Liver (tissue), 9 donors: ENCODE results near the gene GATD1. TPM values are rescaled to one million over a fixed set of nuclear protein-coding genes. Genes with fewer than 3 reads are reported as not detected.

Experiments used
- DNase-seq: peaks from one replicate; pipeline ENCODE4 v3.0.0-alpha.2; 2017; ENCODE audit warnings: low spot score
- H3K27ac ChIP-seq, 2 donors: one replicate each; pipeline ENCODE4 v1.7.0; 2013; ENCODE audit warnings: inconsistent platforms in 2 of 2, low read length in 2 of 2, control low read depth in 1 of 2, low read depth in 1 of 2, mild to moderate bottlenecking in 1 of 2
- H3K27me3 ChIP-seq, 4 donors: one replicate each; pipeline versions ENCODE4 v1.6.1 to v1.7.0; 2013; ENCODE audit warnings: low read length in 3 of 4, inconsistent platforms in 1 of 4, mild to moderate bottlenecking in 1 of 4, moderate library complexity in 1 of 4; ENCODE audit not compliant: control insufficient read depth in 4 of 4, insufficient read depth in 4 of 4
- H3K36me3 ChIP-seq, 4 donors: one replicate each; pipeline versions ENCODE4 v1.6.1 to v1.7.0; 2013; ENCODE audit warnings: low read length in 3 of 4, mild to moderate bottlenecking in 3 of 4, low read depth in 1 of 4, moderate library complexity in 1 of 4; ENCODE audit not compliant: control insufficient read depth in 4 of 4, insufficient read depth in 3 of 4
- H3K4me1 ChIP-seq, 4 donors: one replicate each; pipeline versions ENCODE4 v1.6.1 to v1.7.0; 2013; ENCODE audit warnings: low read length in 3 of 4, mild to moderate bottlenecking in 3 of 4, moderate library complexity in 1 of 4; ENCODE audit not compliant: control insufficient read depth in 4 of 4, insufficient read depth in 4 of 4
- H3K4me3 ChIP-seq, 3 donors: one replicate each; pipeline versions ENCODE4 v1.6.1 to v1.7.0; 2013; ENCODE audit warnings: low read length in 3 of 3, control low read depth in 1 of 3, low read depth in 1 of 3, mild to moderate bottlenecking in 1 of 3
- H3K9ac ChIP-seq, 2 donors: one replicate each; pipeline ENCODE4 v1.7.0; 2013; ENCODE audit warnings: low read length in 2 of 2, mild to moderate bottlenecking in 2 of 2, moderate library complexity in 2 of 2, control low read depth in 1 of 2, low read depth in 1 of 2
- H3K9me3 ChIP-seq, 4 donors: one replicate each; pipeline versions ENCODE4 v1.6.1 to v1.7.0; 2013; ENCODE audit warnings: low read length in 3 of 4; ENCODE audit not compliant: control insufficient read depth in 4 of 4
- ATF3 ChIP-seq: IDR thresholded peaks from 2 replicates; pipeline ENCODE4 v1.6.1; 2016; ENCODE audit warnings: antibody characterized with exemption
- CTCF ChIP-seq: fragments of 150-350 bp; IDR thresholded peaks from 2 replicates; pipeline ENCODE4 v1.5.1; 2017; ENCODE audit warnings: improper control_type of control experiment, low read depth, low read length; ENCODE audit not compliant: missing input control
- EGR1 ChIP-seq, 2 donors: IDR thresholded peaks; 2 replicates each; pipeline ENCODE4 v1.6.1; 2016 to 2018; ENCODE audit warnings: antibody characterized with exemption in 2 of 2, low read depth in 2 of 2
- FOXA1 ChIP-seq: IDR thresholded peaks from 2 replicates; pipeline ENCODE4 v1.6.1; 2016; ENCODE audit warnings: antibody characterized with exemption
- FOXA2 ChIP-seq: IDR thresholded peaks from 2 replicates; pipeline ENCODE4 v1.6.1; 2016; ENCODE audit warnings: antibody characterized with exemption
- GABPA ChIP-seq, 2 donors: IDR thresholded peaks in 1 of 2; conservative IDR thresholded peaks in 1 of 2; 2 replicates each; pipeline ENCODE4 v1.6.1; 2016; ENCODE audit warnings: antibody characterized with exemption in 2 of 2, mild to moderate bottlenecking in 1 of 2, moderate library complexity in 1 of 2
- HNF4G ChIP-seq: IDR thresholded peaks from 2 replicates; pipeline ENCODE4 v1.6.1; 2016; ENCODE audit warnings: antibody characterized with exemption
- JUND ChIP-seq, 2 donors: IDR thresholded peaks; 2 replicates each; pipeline ENCODE4 v1.6.1; 2016; ENCODE audit warnings: antibody characterized with exemption in 2 of 2
- MAX ChIP-seq: IDR thresholded peaks from 2 replicates; pipeline ENCODE4 v1.6.1; 2016; ENCODE audit warnings: antibody characterized with exemption
- NR2F2 ChIP-seq: IDR thresholded peaks from 2 replicates; pipeline ENCODE4 v1.6.1; 2016; ENCODE audit warnings: antibody characterized with exemption
- RAD21 ChIP-seq, 2 donors: IDR thresholded peaks; 2 replicates each; pipeline ENCODE4 v1.6.1; 2016; ENCODE audit warnings: antibody characterized with exemption in 2 of 2, mild to moderate bottlenecking in 2 of 2
- REST ChIP-seq: IDR thresholded peaks from 2 replicates; pipeline ENCODE4 v1.6.1; 2016; ENCODE audit warnings: antibody characterized with exemption, mild to moderate bottlenecking
- RXRA ChIP-seq, 2 donors: IDR thresholded peaks; 2 replicates each; pipeline ENCODE4 v1.6.1; 2017 to 2018; ENCODE audit warnings: antibody characterized with exemption in 2 of 2, mild to moderate bottlenecking in 1 of 2
- SP1 ChIP-seq: IDR thresholded peaks from 2 replicates; pipeline ENCODE4 v1.6.1; 2018; ENCODE audit warnings: antibody characterized with exemption, mild to moderate bottlenecking
- TAF1 ChIP-seq: conservative IDR thresholded peaks from 2 replicates; pipeline ENCODE4 v1.6.1; 2016; ENCODE audit warnings: antibody characterized with exemption, mild to moderate bottlenecking
- YY1 ChIP-seq: IDR thresholded peaks from 2 replicates; pipeline ENCODE4 v1.6.1; 2016; ENCODE audit warnings: antibody characterized with exemption, mild to moderate bottlenecking
- ZBTB33 ChIP-seq: IDR thresholded peaks from 2 replicates; pipeline ENCODE4 v1.6.1; 2016; ENCODE audit warnings: antibody characterized with exemption
- WGBS: extraction: QIAGEN DNeasy Blood & Tissue Kit; methylation state at CpG from one replicate; pipeline ENCODE4 v1.1.7; 2013; 5-methylcytosine and 5-hydroxymethylcytosine counted together
- polyA plus RNA-seq, 2 donors: library from polyadenylated mRNA; stranded (reverse) in 1 of 2; unstranded in 1 of 2; fragments of 200-250 nt in 1 of 2; fragments of >200 nt in 1 of 2; fragmentation: Nextera tagmentation in 1 of 2; extraction: Ambion mirVana in 1 of 2; gene quantifications; one replicate each; pipeline versions ENCODE4 v1.2.1 to v1.2.3, GENCODE V29; 2013 to 2015
- total RNA-seq, 2 donors: library from RNA; depleted of rRNA; stranded (reverse); fragments of >200 nt; gene quantifications; one replicate each; pipeline ENCODE4 v1.2.3, GENCODE V29; 2014
- donor health status: healthy.
- donor health status: healthy.
- donor health status: healthy.
- donor health status: healthy.
- donor health status: healthy.

GATD1 gene
- total and polyA plus RNA-seq, 4 donors = 22.7 to 37.2 (median 24.6) TPM

GRCh38 chr11:778976-779954 lies 2.0 kb upstream of the GATD1 start:
- DNase-seq = no peak
- peak overlapping the region in 1 of 3 donors; percentile 95 for H3K4me3 ChIP-seq
- TF ChIP-seq NR2F2 (no peak), MAX (no peak), RXRA (IDR thresholded peaks at IDR 0.05) (no peak), ZBTB33 (no peak), SP1 (no peak), FOXA2 (no peak), CTCF (no peak), EGR1 (IDR thresholded peaks at IDR 0.05; ENCODE audit: low read depth in 2 of 2) (no peak), ATF3 (no peak), RAD21 (IDR thresholded peaks at IDR 0.05) (no peak), FOXA1 (no peak), REST (no peak), YY1 (no peak), JUND (IDR thresholded peaks at IDR 0.05) (no peak), TAF1 (no peak), HNF4G (no peak), GABPA (IDR thresholded peaks at IDR 0.05 in 1 of 2, conservative IDR thresholded peaks at IDR 0.05 in 1 of 2) (no peak)
- no peak overlapping the region for H3K9ac ChIP-seq
- no peaks in the 10 kb centered on the region for H3K27me3 ChIP-seq
- no peaks in the 10 kb centered on the region for H3K9me3 ChIP-seq
- 92% methylated on average over 23 of the region's 23 CpGs for whole genome bisulfite sequencing
- peaks cover 13 to 37% (median 21%) of the 10 kb centered on the region in 4 donors for H3K4me1 ChIP-seq
- peaks cover 0 to 5% (median 0%) of the 10 kb centered on the region in 4 donors for H3K36me3 ChIP-seq
- no peak overlapping the region for H3K27ac ChIP-seq
